Common myeloid progenitor, CD34-positive (primary cell): ENCODE measurements around the gene TTLL13.
"Not testable (repeated sequence)": the region's sequence is repeated elsewhere in the genome, so short reads cannot be mapped to it uniquely, and the experiment has no call there.

Experiments
- CTCF ChIA-PET: fragments of 350-600 bp; sonication (Branson Sonifier 250); formaldehyde crosslinking; loops from one replicate; lab custom pipeline; 2021; ENCODE audit warnings: antibody characterized with exemption; lab: Charles Lee
- POLR2A ChIA-PET: fragments of 350-600 bp; sonication (Branson Sonifier 250); formaldehyde crosslinking; loops from one replicate; lab custom pipeline; 2021; ENCODE audit warnings: antibody characterized with exemption; lab: Charles Lee
- DNase-seq, 3 donors: peaks; one replicate each; pipeline versions ENCODE4 v3.0.0 to v3.0.0-alpha.2; 2013
- H3K27ac ChIP-seq, 2 experiments: 1 replicate in 1 of 2; 2 replicates in 1 of 2; pipeline ENCODE4 v1.7.0; 2013; ENCODE audit warnings: inconsistent platforms in 2 of 2, low read length in 2 of 2, mild to moderate bottlenecking in 2 of 2, low read depth in 1 of 2, moderate library complexity in 1 of 2; ENCODE audit not compliant: severe bottlenecking in 2 of 2, insufficient read depth in 1 of 2, poor library complexity in 1 of 2
- H3K27me3 ChIP-seq, 5 experiments: replicated peaks in 2 of 5; 1 replicate in 3 of 5; 2 replicates in 2 of 5; pipeline versions ENCODE4 v1.6.1 to v1.7.0; 2013; ENCODE audit warnings: low read length in 4 of 5, mild to moderate bottlenecking in 2 of 5, moderate library complexity in 2 of 5, inconsistent platforms in 1 of 5; ENCODE audit not compliant: insufficient read depth in 5 of 5, control insufficient read depth in 4 of 5
- H3K36me3 ChIP-seq, 4 experiments: 1 replicate in 2 of 4; 2 replicates in 2 of 4; pipeline versions ENCODE4 v1.6.1 to v1.7.0; 2013; ENCODE audit warnings: low read length in 3 of 4, control low read depth in 1 of 4, mild to moderate bottlenecking in 1 of 4; ENCODE audit not compliant: control insufficient read depth in 4 of 4, insufficient read depth in 4 of 4
- H3K4me1 ChIP-seq, 4 experiments: 1 replicate in 3 of 4; 2 replicates in 1 of 4; pipeline versions ENCODE4 v1.6.1 to v1.7.1; 2013; ENCODE audit warnings: low read length in 3 of 4, mild to moderate bottlenecking in 3 of 4, control low read depth in 1 of 4, inconsistent platforms in 1 of 4, moderate library complexity in 1 of 4; ENCODE audit not compliant: control insufficient read depth in 4 of 4, insufficient read depth in 4 of 4; ENCODE audit errors: control extremely low read depth in 1 of 4
- H3K4me3 ChIP-seq, 7 experiments: 1 replicate in 4 of 7; 2 replicates in 3 of 7; pipeline versions ENCODE4 v1.5.1 to v1.7.0; 2013; ENCODE audit warnings: mild to moderate bottlenecking in 7 of 7, low read length in 6 of 7, moderate library complexity in 6 of 7, inconsistent platforms in 2 of 7, low read depth in 2 of 7, control low read depth in 1 of 7; ENCODE audit not compliant: insufficient read depth in 4 of 7, control insufficient read depth in 1 of 7; ENCODE audit errors: extremely low read depth in 1 of 7
- H3K9me3 ChIP-seq, 5 experiments: 1 replicate in 4 of 5; 2 replicates in 1 of 5; pipeline versions ENCODE4 v1.6.1 to v1.7.1; 2013; ENCODE audit warnings: low read length in 4 of 5, mild to moderate bottlenecking in 2 of 5, inconsistent platforms in 1 of 5, low read depth in 1 of 5, moderate library complexity in 1 of 5; ENCODE audit not compliant: control insufficient read depth in 4 of 5, insufficient read depth in 2 of 5; ENCODE audit errors: control extremely low read depth in 1 of 5
- WGBS: methylation state at CpG from one replicate; pipeline ENCODE4 v1.1.5; 2013; ENCODE audit not compliant: insufficient coverage; 5-methylcytosine and 5-hydroxymethylcytosine counted together

TTLL13 gene

DNA sequence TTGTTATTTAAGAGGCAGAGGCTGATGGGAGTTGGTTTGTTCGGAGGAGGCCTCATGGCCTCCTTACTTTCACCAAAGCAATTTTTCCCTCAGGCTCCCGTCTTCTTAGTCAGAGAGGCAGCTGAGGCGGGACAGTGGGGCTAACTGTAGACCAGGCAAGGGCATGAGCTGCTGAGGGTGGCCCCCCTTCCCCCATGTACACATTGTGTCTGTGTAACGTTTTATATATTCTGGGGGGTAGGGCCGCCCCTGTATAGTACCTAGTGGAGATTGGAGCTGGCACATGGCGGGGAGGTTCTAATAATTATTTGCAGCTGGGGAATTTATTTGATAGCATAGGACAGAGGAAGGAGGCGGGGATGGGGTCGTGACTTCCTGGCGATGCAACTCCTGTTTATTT is 51.2 kb downstream of the TTLL13 start:
- Histone ChIP-seq H3K4me1 (no peaks in the 10 kb centered on the region), H3K27me3 (no peaks in the 10 kb centered on the region), H3K36me3 (no peaks in the 10 kb centered on the region), H3K27ac (no peak overlapping the region), H3K9me3 (no peaks in the 10 kb centered on the region), H3K4me3 (no peak overlapping the region)
- WGBS = 94% methylated on average over 7 of the region's 9 CpGs
- ChIA-PET POLR2A (no interaction called here), CTCF (interaction anchor here (0.6 to 2.1 kb wide), 10 partner anchors 9 to 181 kb away, joined by 3 to 12 read pairs (median 4); no protein-coding TSS in a partner anchor)
- DNase-seq = no peak

DNA sequence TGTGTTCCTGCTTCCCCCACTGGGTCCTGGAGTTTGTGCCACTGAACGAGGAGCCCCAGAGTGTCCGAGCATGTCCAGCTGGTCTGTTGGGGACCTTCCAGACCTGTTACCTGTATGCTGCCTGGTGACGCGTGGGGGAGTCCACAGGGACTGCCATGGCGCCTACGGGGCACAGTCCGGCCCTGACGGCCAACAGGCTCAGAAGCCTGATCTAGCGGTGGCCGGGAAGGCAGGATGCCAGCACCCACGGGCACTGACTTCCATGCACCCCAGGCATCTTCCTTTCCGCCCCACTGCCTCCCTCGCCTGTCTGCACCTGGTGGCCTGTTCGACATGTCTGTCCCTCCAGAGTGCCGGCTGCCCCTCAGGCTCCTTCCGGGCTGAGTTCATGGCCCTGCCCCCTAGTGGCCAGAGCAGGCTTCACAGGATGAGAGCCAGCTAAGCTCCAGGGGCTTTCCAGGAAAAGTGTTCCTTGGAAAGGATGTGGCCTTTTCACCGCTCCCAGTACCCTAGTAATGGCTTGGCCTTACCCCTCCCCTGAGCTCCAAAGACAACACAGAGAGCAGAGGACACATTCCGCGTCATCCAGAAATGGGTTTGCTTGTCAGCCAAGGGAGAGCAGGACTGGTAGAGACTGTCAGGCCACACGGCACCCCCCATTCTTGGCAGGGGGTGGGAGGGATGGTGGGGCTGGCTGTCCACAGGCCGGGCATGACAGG is 51.8 kb downstream of the TTLL13 start:
- CTCF ChIA-PET = interaction anchor here (0.6 to 2.1 kb wide), 13 partner anchors 9 to 181 kb away, joined by 3 to 12 read pairs (median 3); no protein-coding TSS in a partner anchor
- H3K4me1 ChIP-seq = peaks cover 0 to 4% (median under 1%) of the 10 kb centered on the region in 4 experiments
- H3K36me3 ChIP-seq = no peaks in the 10 kb centered on the region
- DNase-seq = peak; percentile 48 to 58 (median 55)
- H3K9me3 ChIP-seq = no peaks in the 10 kb centered on the region
- H3K27ac ChIP-seq = no peak overlapping the region
- WGBS = 77% methylated on average over 20 of the region's 21 CpGs
- H3K27me3 ChIP-seq = no peaks in the 10 kb centered on the region
- H3K4me3 ChIP-seq = peak overlapping the region in 1 of 7 experiments; percentile 26
- POLR2A ChIA-PET = no interaction called here

DNA sequence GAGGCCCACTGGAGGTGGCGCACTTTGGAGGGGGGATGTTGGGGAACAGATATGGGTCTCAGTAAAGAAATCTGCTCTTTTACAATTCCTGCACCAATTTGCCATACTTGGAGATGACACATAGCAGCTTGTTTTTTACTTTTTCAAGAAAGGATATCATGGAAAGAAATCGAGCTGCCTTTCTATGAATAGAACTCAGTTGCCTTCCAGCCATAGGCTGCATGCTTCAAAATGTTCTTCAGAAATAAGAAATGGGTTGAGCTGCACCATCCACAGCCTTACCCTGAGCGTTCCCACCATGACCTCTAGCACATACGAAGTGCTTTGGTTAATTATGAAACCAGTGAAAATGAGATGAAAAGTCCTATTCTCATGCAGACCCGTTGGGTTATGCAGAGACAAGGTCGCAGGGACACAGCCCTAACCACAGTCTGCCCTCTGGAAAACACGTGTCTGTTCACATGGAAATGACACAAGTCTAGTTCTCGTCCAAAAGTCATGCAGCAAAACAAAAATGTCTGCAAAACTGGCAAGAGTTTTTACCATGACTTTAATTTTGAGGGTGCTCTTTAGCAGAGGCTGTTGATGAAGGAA is 52.4 kb downstream of the TTLL13 start:
- POLR2A ChIA-PET = no interaction called here
- Histone ChIP-seq H3K9me3 (no peaks in the 10 kb centered on the region), H3K4me3 (no peak overlapping the region), H3K27me3 (no peaks in the 10 kb centered on the region), H3K27ac (no peak overlapping the region), H3K4me1 (peaks cover 0 to 11% (median 4%) of the 10 kb centered on the region in 4 experiments), H3K36me3 (no peaks in the 10 kb centered on the region)
- DNase-seq = no peak
- WGBS = 96% methylated on average over 7 of the region's 8 CpGs
- CTCF ChIA-PET = interaction anchor here (0.6 to 2.1 kb wide), 8 partner anchors 8 to 169 kb away, joined by 3 to 12 read pairs (median 6); no protein-coding TSS in a partner anchor

DNA sequence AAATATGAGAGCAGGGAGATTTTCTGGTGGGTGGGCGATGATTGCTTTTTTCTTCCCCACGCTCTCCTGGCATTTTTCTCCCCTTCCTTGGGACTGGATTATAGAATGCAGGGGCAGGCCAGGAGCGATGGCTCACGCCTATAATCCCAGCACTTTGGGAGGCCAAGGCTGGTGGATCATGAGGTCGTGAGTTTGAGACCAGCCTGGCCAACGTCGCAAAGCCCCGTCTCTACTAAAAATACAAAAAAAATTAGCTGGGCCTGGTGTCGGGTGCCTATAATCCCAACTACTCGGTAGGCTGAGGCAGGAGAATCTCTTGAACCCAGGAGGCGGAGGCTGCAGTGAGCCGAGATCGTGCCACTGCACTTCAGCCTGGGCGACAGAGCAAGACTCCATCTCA is 56.0 kb downstream of the TTLL13 start:
- H3K27me3 ChIP-seq, DNase-seq, H3K9me3 ChIP-seq, H3K4me3 ChIP-seq, POLR2A ChIA-PET, H3K27ac ChIP-seq, H3K36me3 ChIP-seq: not testable (repeated sequence)
- CTCF ChIA-PET = interaction anchor here (0.9 to 5.4 kb wide), 5 partner anchors 13 to 177 kb away, joined by 3 to 29 read pairs (median 10); no protein-coding TSS in a partner anchor
- 96% methylated on average over 12 of the region's 14 CpGs for WGBS
- H3K4me1 ChIP-seq = peaks cover 0 to 17% (median 4%) of the 10 kb centered on the region in 4 experiments

DNA sequence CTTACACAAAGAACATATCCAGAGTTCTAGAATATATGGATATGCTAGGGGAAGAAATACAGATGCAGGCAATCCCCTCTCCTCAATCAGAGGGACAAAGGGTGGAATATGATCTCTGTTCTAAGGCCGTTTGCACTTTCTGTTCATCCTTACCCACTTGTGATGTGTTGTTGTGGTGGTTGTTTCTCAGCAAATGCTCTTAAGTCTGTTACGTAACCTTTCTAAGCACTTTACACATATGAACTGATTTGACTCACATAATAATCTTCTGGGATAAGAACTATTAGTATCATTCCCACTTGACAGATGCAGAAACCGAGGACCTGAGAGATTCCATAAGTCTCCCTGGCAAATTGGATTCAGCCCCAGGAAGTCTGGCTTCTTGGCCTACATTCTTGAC is 56.6 kb downstream of the TTLL13 start:
- POLR2A ChIA-PET = no interaction called here
- Histone ChIP-seq H3K4me3 (no peak overlapping the region), H3K27me3 (no peaks in the 10 kb centered on the region), H3K4me1 (peaks cover 0 to 17% (median 4%) of the 10 kb centered on the region in 4 experiments), H3K27ac (no peak overlapping the region), H3K36me3 (no peaks in the 10 kb centered on the region), H3K9me3 (no peaks in the 10 kb centered on the region)
- 100% methylated on average over 1 of the region's 3 CpGs for WGBS
- CTCF ChIA-PET = interaction anchor here (0.9 to 5.4 kb wide), 5 partner anchors 13 to 176 kb away, joined by 3 to 29 read pairs (median 10); no protein-coding TSS in a partner anchor
- DNase-seq = no peak

DNA sequence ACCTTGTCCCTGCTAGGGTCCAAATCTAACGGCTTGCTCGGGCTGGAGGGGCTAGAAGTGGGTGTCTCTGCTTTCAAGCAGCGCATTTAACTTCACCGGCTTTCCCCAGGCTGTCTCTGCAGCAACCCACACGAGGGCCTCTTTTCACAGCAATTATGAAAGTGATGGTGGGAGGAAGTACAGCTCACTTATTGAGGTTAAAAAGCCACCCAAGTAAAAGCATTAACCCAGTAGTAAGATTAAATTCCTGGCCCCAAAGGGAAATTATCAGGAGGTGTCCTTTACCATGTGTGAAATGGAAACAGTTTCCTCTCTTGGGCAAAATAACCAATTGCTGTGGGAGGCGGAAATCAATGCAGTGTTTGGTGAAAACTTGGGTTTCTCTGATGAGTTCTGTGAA is 57.2 kb downstream of the TTLL13 start:
- ChIA-PET CTCF (interaction anchor here (1.1 to 5.4 kb wide), 5 partner anchors 8 to 176 kb away, joined by 3 to 29 read pairs (median 10); no protein-coding TSS in a partner anchor), POLR2A (no interaction called here)
- peak in 2 of 3 donors; percentile 30 to 44 for DNase-seq
- 100% methylated on average over 1 of the region's 6 CpGs for WGBS
- no peak overlapping the region for H3K4me3 ChIP-seq
- no peaks in the 10 kb centered on the region for H3K36me3 ChIP-seq
- peaks cover 0 to 17% (median 4%) of the 10 kb centered on the region in 4 experiments for H3K4me1 ChIP-seq
- no peaks in the 10 kb centered on the region for H3K9me3 ChIP-seq
- no peaks in the 10 kb centered on the region for H3K27me3 ChIP-seq
- no peak overlapping the region for H3K27ac ChIP-seq

DNA sequence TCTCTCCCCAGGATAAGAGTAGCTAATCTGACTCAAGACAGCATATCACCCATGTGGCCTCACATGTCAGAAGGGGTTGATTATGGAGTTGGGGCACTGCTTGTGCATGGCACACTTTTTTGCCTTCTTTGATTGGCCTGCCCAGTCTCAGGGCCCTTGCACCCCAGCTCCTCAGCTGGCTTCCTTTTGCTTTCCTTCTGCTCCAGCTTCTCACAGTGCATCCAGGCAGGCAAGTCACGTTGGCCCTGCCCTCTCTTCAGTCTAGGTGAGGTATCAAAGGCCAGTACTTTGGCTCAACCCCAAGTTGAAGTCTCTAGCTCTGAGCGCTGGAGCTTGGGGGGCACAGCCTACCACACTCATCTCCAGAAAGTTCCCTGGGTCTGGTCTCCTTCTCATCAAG is 58.3 kb downstream of the TTLL13 start:
- Histone ChIP-seq H3K27ac (no peak overlapping the region), H3K36me3 (no peaks in the 10 kb centered on the region), H3K4me3 (no peak overlapping the region), H3K27me3 (no peaks in the 10 kb centered on the region), H3K9me3 (no peaks in the 10 kb centered on the region), H3K4me1 (peaks cover 0 to 17% (median 4%) of the 10 kb centered on the region in 4 experiments)
- CTCF ChIA-PET = interaction anchor here (1.0 to 5.4 kb wide), 5 partner anchors 9 to 58 kb away, joined by 3 to 29 read pairs (median 4); partner anchors contain the start of gene TTLL13
- POLR2A ChIA-PET = no interaction called here
- 100% methylated on average over 1 of the region's 2 CpGs for WGBS
- DNase-seq = no peak
